ENCODE measurements around the gene INTS6. TPM values are rescaled to one million over a fixed set of nuclear protein-coding genes. Genes with fewer than 3 reads are reported as not detected.

INTS6 gene
- total RNA-seq, 3 donors from 2014 or later = 44.7 to 61.0 (median 54.0) TPM

DNA sequence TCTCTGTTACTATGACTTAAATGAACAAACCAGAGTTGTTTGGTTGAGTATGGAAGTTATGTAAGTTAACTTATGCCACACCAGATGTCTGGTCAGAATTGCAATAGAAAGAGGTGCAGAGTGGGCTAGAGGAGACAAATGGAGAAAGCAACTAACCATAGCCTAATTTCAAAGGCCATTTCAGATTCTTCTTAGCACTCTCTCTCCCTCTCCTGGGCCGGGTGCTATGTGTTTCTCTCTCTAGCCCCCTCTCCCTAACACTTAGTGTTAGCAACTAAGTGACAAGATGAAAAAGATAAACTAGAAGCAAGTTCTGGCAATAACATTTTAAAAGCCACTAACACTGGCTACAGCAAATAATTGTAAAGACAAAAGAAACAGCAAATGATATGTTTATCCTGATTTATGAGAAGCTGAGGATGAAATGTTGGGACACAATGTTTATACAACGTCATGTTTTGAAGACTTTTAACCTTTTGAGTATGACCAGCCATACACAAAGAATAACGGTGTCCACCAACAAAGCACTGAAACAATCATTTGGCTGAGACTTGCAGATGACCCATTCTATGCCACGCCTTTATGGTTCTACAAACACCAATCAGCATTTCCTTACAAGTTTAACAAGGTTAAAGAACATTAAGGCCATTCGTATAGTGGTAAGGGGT, 94.8 kb downstream of the INTS6 start:
- H3K27me3 Mint-ChIP-seq (ENCODE audit: low read depth) = no peaks in the 10 kb centered on the region
- no peak for DNase-seq
- H3K4me1 Mint-ChIP-seq (ENCODE audit: low read depth) = no peaks in the 10 kb centered on the region
- ATAC-seq = no peak
- H3K9me3 Mint-ChIP-seq = no peaks in the 10 kb centered on the region
- peaks cover 16% of the 10 kb centered on the region for H3K36me3 Mint-ChIP-seq (ENCODE audit: insufficient read depth)
- no peak overlapping the region for H3K4me3 Mint-ChIP-seq

- no peak for ATAC-seq
Measured at GRCh38 chr13:51355217-51355616, 97.6 kb downstream of the INTS6 start.

GRCh38 chr13:51349016-51349415, 103.8 kb downstream of the INTS6 start:
- no peaks in the 10 kb centered on the region for H3K4me1 Mint-ChIP-seq (ENCODE audit: low read depth)
- ATAC-seq (no peak), DNase-seq (no peak)
- peaks cover 6% of the 10 kb centered on the region for H3K36me3 Mint-ChIP-seq (ENCODE audit: insufficient read depth)
- no peaks in the 10 kb centered on the region for H3K27me3 Mint-ChIP-seq (ENCODE audit: low read depth)
- peaks cover 5% of the 10 kb centered on the region for H3K9me3 Mint-ChIP-seq
- H3K4me3 Mint-ChIP-seq = no peak overlapping the region

More at GRCh38 chr13:51355217-51355616, 97.6 kb downstream of the INTS6 start:
- Mint-ChIP-seq H3K27me3 (ENCODE audit: low read depth) (no peaks in the 10 kb centered on the region), H3K9me3 (peaks cover 5% of the 10 kb centered on the region), H3K4me1 (ENCODE audit: low read depth) (no peaks in the 10 kb centered on the region), H3K4me3 (no peak overlapping the region), H3K36me3 (ENCODE audit: insufficient read depth) (peaks cover 6% of the 10 kb centered on the region)
- no peak for DNase-seq

GRCh38 chr13:51348069-51348967, 104.5 kb downstream of the INTS6 start:
- no peak overlapping the region for H3K4me3 Mint-ChIP-seq
- ATAC-seq (no peak), DNase-seq (no peak)
- no peaks in the 10 kb centered on the region for H3K4me1 Mint-ChIP-seq (ENCODE audit: low read depth)
- no peaks in the 10 kb centered on the region for H3K27me3 Mint-ChIP-seq (ENCODE audit: low read depth)
- peaks cover 5% of the 10 kb centered on the region for H3K9me3 Mint-ChIP-seq
- peaks cover 6% of the 10 kb centered on the region for H3K36me3 Mint-ChIP-seq (ENCODE audit: insufficient read depth)

- H3K36me3 Mint-ChIP-seq (ENCODE audit: insufficient read depth) = peaks cover under 1% of the 10 kb centered on the region
- ATAC-seq (no peak), DNase-seq (no peak)
- no peaks in the 10 kb centered on the region for H3K4me1 Mint-ChIP-seq (ENCODE audit: low read depth)
- no peaks in the 10 kb centered on the region for H3K9me3 Mint-ChIP-seq
- H3K27me3 Mint-ChIP-seq (ENCODE audit: low read depth) = no peaks in the 10 kb centered on the region
- no peak overlapping the region for H3K4me3 Mint-ChIP-seq
Measured at GRCh38 chr13:51347099-51347498, 105.7 kb downstream of the INTS6 start.

- DNase-seq (no peak), ATAC-seq (no peak)
- Mint-ChIP-seq H3K27me3 (ENCODE audit: low read depth) (no peaks in the 10 kb centered on the region), H3K36me3 (ENCODE audit: insufficient read depth) (no peaks in the 10 kb centered on the region), H3K4me3 (no peak overlapping the region), H3K4me1 (ENCODE audit: low read depth) (no peaks in the 10 kb centered on the region), H3K9me3 (no peaks in the 10 kb centered on the region)
Measured at GRCh38 chr13:51346397-51346796, 106.4 kb downstream of the INTS6 start.

DNA sequence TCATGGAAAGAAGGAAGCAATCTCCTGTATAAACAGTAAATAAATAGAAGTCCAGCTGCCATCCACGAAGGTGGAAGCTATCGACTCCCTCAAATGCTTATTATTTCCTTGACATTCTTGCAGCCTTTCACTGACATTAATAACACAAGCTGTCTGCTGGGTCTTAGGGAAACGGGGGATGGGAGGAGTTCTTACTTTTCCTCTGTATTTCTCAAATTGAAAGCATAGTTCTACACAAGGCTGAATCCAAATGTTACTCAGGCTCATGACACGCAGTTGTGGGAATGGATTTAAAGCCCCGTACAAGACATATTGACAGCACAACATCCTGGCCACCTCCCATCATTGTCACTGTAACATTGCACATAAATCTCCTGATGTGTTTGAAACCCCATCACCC, 109.4 kb downstream of the INTS6 start:
- Mint-ChIP-seq H3K36me3 (ENCODE audit: insufficient read depth) (no peaks in the 10 kb centered on the region), H3K9me3 (no peaks in the 10 kb centered on the region), H3K4me1 (ENCODE audit: low read depth) (no peaks in the 10 kb centered on the region), H3K27me3 (ENCODE audit: low read depth) (no peaks in the 10 kb centered on the region), H3K4me3 (no peak overlapping the region)
- DNase-seq (no peak), ATAC-seq (no peak)

DNA sequence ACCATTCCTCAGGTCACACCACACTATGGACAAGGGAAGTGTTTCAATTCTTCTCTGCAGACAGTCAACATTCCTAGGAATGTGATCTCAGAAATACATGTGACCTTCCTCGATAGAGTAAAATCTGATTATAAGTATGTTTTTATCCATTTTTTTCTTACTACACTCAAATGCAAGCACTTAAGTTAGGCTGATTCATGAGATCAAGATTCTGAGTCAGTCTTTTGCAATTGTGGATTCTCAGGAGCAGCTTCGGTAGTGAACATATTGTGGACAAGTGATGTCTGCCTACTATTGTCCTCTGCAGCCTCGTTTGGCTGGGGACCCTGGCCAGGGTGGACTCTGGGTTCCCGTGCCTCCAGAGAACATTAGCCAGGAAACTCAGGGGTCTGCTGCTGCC, 110.1 kb downstream of the INTS6 start:
- no peak for ATAC-seq
- no peak for DNase-seq
- Mint-ChIP-seq H3K9me3 (no peaks in the 10 kb centered on the region), H3K4me3 (no peak overlapping the region), H3K4me1 (ENCODE audit: low read depth) (no peaks in the 10 kb centered on the region), H3K27me3 (ENCODE audit: low read depth) (no peaks in the 10 kb centered on the region), H3K36me3 (ENCODE audit: insufficient read depth) (no peaks in the 10 kb centered on the region)

DNA sequence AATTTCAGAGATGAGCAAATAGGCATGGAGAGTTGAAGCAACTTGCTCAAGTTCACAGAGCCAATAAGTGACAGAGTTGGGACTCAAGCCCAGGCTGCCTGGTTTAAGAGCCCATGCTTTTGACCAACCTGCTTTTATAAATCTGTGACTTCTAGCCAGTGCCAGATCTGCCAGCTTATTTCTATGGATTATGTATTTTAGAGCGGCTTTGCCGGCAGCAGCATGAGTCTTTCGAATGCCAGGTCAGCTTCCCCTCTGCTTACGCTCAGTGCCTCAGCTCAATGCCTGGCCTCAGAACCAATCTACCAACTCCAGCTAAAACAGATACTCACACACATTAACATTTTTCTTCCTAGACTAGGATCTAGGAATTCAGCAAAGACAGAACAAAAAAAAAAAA, 111.0 kb downstream of the INTS6 start:
- H3K9me3 Mint-ChIP-seq = no peaks in the 10 kb centered on the region
- H3K36me3 Mint-ChIP-seq (ENCODE audit: insufficient read depth) = no peaks in the 10 kb centered on the region
- no peak for ATAC-seq

GRCh38 chr13:51341232-51341631, 111.6 kb downstream of the INTS6 start:
- ATAC-seq (no peak), DNase-seq (no peak)
- Mint-ChIP-seq H3K4me1 (ENCODE audit: low read depth) (no peaks in the 10 kb centered on the region), H3K9me3 (no peaks in the 10 kb centered on the region), H3K36me3 (ENCODE audit: insufficient read depth) (no peaks in the 10 kb centered on the region), H3K27me3 (ENCODE audit: low read depth) (no peaks in the 10 kb centered on the region), H3K4me3 (no peak overlapping the region)

More for the DNA sequence above, 111.0 kb downstream of the INTS6 start:
- Mint-ChIP-seq H3K4me1 (ENCODE audit: low read depth) (no peaks in the 10 kb centered on the region), H3K4me3 (no peak overlapping the region), H3K27me3 (ENCODE audit: low read depth) (no peaks in the 10 kb centered on the region)
- DNase-seq = no peak

- Mint-ChIP-seq H3K36me3 (ENCODE audit: insufficient read depth) (no peaks in the 10 kb centered on the region), H3K27me3 (ENCODE audit: low read depth) (no peaks in the 10 kb centered on the region), H3K9me3 (no peaks in the 10 kb centered on the region), H3K4me3 (no peak overlapping the region), H3K4me1 (ENCODE audit: low read depth) (no peaks in the 10 kb centered on the region)
- ATAC-seq (no peak), DNase-seq (no peak)
Measured at GRCh38 chr13:51339952-51340732, 112.7 kb downstream of the INTS6 start.

DNA sequence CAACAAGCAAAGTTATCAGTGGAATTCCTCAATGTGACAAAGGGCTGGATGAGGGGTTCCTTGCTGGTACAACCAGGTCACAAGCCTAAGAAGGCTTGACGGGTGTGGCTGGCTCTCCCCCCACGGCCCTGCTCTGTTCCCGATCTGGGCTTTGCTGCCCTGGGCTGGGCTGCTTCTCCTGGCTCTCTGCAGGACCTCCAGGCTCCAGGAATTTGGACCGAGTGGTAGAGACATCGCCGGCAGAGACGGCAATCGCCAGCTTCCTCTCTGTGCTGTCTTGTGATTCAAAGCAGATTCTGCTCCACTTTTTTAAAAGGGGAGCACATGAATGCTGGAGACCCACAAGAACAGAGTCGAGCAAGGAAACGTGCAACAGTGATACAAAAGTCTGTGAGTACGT, 113.5 kb downstream of the INTS6 start, which contains the start of gene SERPINE3:
Gene SERPINE3 (plus strand): TSS at position 338 of the 400 bp plus-strand sequence. CDS start 1,401 bp downstream, outside the sequence.
- DNase-seq (no peak), ATAC-seq (no peak)
- Mint-ChIP-seq H3K27me3 (ENCODE audit: low read depth) (no peaks in the 10 kb centered on the region), H3K9me3 (no peaks in the 10 kb centered on the region), H3K4me1 (ENCODE audit: low read depth) (no peaks in the 10 kb centered on the region), H3K4me3 (no peak within 1 kb of the TSS), H3K36me3 (ENCODE audit: insufficient read depth) (no peaks in the 10 kb centered on the region)

DNA sequence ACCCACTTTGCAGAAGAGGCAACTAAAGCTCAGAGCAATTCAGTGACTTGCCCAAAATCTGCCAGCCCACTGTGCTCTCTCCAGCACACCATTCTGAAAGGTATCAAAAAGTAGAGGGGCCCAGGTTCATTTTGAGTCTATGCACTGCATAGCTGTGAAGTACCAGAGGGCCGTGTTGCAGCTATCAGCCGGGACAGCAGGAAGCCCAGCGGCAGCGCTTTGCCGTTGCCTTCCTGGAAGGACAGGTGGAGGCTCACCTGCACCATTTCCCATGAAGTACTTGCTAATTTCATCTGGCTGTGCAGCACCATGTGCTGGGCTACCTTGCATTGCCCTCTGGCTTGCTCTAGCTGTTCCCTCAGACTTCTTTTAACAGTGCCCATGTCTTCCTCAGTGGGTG, 116.1 kb downstream of the INTS6 start:
- H3K4me1 Mint-ChIP-seq (ENCODE audit: low read depth) = peaks cover 7% of the 10 kb centered on the region
- H3K27me3 Mint-ChIP-seq (ENCODE audit: low read depth) = no peaks in the 10 kb centered on the region
- no peak for ATAC-seq
- H3K9me3 Mint-ChIP-seq = no peaks in the 10 kb centered on the region
- no peak for DNase-seq
- no peak overlapping the region for H3K4me3 Mint-ChIP-seq
- H3K36me3 Mint-ChIP-seq (ENCODE audit: insufficient read depth) = peaks cover 2% of the 10 kb centered on the region

GRCh38 chr13:51333826-51334225, 119.0 kb downstream of the INTS6 start:
- Mint-ChIP-seq H3K4me1 (ENCODE audit: low read depth) (peaks cover 16% of the 10 kb centered on the region), H3K4me3 (no peak overlapping the region), H3K27me3 (ENCODE audit: low read depth) (peaks cover 3% of the 10 kb centered on the region), H3K36me3 (ENCODE audit: insufficient read depth) (peaks cover 2% of the 10 kb centered on the region), H3K9me3 (no peaks in the 10 kb centered on the region)
- ATAC-seq = no peak
- DNase-seq = no peak
